Measurements from ENCODE around the gene CCDC92. TPM values are rescaled to one million over a fixed set of nuclear protein-coding genes. Genes with fewer than 3 reads are reported as not detected.
"Not testable (repeated sequence)": the region's sequence is repeated elsewhere in the genome, so short reads cannot be mapped to it uniquely, and the experiment has no call there.

The CCDC92 gene
- total RNA-seq, 1 experiment from 2014 or later, result 53.7 TPM

- POLR2A ChIA-PET, result interaction anchor here (0.6 kb wide), 1 partner anchor 106 kb away, joined by 6 read pairs; no protein-coding TSS in a partner anchor
- intact Hi-C loops (cut with micrococcal nuclease; ENCODE audit: unreplicated experiment), result no loop called here
- Histone ChIP-seq H3K4me3 (ENCODE audit: low read depth in 2 of 2, low read length in 2 of 2) (no peak overlapping the region), H3K4me1 (ENCODE audit: control insufficient read depth, insufficient read depth, low read length) (no peaks in the 10 kb centered on the region), H3K36me3 (ENCODE audit: control insufficient read depth, insufficient read depth, low read length) (no peaks in the 10 kb centered on the region), H3K27ac (ENCODE audit: low read length) (no peak overlapping the region), H3K27me3 (ENCODE audit: control insufficient read depth, insufficient read depth, low read length) (no peaks in the 10 kb centered on the region), H3K9me3 (ENCODE audit: control insufficient read depth, insufficient read depth, low read depth, low read length) (no peaks in the 10 kb centered on the region)
- no peak for TF ChIP-seq POLR2AphosphoS5 (IDR thresholded peaks at IDR 0.05; ENCODE audit: low read depth, low read length)
- no peak for TF ChIP-seq CTCF (IDR thresholded peaks at IDR 0.05)
- no peak for TF ChIP-seq TCF7L2 (IDR thresholded peaks at IDR 0.05; ENCODE audit: low read depth, low read length)
- no peak for TF ChIP-seq REST (IDR thresholded peaks at IDR 0.05; ENCODE audit: insufficient read depth in 1 of 2, low read depth in 2 of 2, low read length in 1 of 2)
- TF ChIP-seq SIN3A (IDR thresholded peaks at IDR 0.05; ENCODE audit: borderline replicate concordance, insufficient read depth, low read depth, low read length), result no peak
- no peak for ATAC-seq
- DNase-seq (ENCODE audit: low read depth, low spot score), result no peak
- in situ Hi-C loops (cut with HindIII; ENCODE audit: low pct_unique_long_range_greater_than_20kb, low sequenced_read_pairs), result no loop called here
- CTCF ChIA-PET, result no interaction called here
- BruUV-seq (replicated peaks), result no TSS peak
Measured at GRCh38 chr12:123912415-123913380, 59.9 kb downstream of the CCDC92 start.

- H3K27me3 ChIP-seq (ENCODE audit: control insufficient read depth, insufficient read depth, low read length); DNase-seq (ENCODE audit: low read depth, low spot score); H3K9me3 ChIP-seq (ENCODE audit: control insufficient read depth, insufficient read depth, low read depth, low read length); in situ Hi-C loops (cut with HindIII; ENCODE audit: low pct_unique_long_range_greater_than_20kb, low sequenced_read_pairs); CTCF ChIA-PET; ATAC-seq; H3K4me1 ChIP-seq (ENCODE audit: control insufficient read depth, insufficient read depth, low read length); H3K27ac ChIP-seq (ENCODE audit: low read length); BruUV-seq (replicated peaks); POLR2A ChIA-PET; intact Hi-C loops (cut with micrococcal nuclease; ENCODE audit: unreplicated experiment); H3K4me3 ChIP-seq (ENCODE audit: low read depth in 2 of 2, low read length in 2 of 2); H3K36me3 ChIP-seq (ENCODE audit: control insufficient read depth, insufficient read depth, low read length): not testable (repeated sequence)
Measured at GRCh38 chr12:123911672-123912409, 60.8 kb downstream of the CCDC92 start.
